ENCODE results near the gene MAP3K7. TPM values are rescaled to one million over a fixed set of nuclear protein-coding genes. Genes with fewer than 3 reads are reported as not detected.

The MAP3K7 gene
- total and polyA plus RNA-seq, 2 donors (not counting 3 experiments of a cell fraction or from before 2014, with no cell fraction given): 15.3 to 25.6 TPM

DNA sequence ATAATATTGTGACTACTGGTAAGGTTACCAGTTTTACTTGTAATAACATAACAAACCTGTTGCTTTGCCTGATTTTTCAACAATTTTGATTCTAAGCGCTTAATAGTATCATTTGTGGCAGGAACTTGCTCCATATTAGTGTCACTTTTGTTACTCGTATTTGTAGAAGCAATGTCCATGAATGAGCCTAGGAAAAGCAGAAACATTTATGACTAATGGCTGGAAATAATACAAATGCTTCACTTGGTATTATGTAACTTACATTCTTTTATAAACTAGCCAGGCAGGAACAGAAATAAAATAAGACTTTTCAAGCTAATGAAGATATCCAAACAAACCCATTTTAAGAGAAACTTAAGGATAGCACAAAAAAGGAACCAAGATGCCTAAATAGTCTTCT lies 38.9 kb downstream of the MAP3K7 start:
- no peak overlapping the region for H3K4me3 ChIP-seq (replicated peaks in 1 of 3; ENCODE audit: insufficient read depth in 1 of 3, low read depth in 1 of 3, low read length in 3 of 3)
- no peak for FAIRE-seq

More for the DNA sequence above, 38.9 kb downstream of the MAP3K7 start:
- Histone ChIP-seq H3K27ac (ENCODE audit: insufficient read depth, low read depth, low read length) (no peak overlapping the region), H3K9me1 (replicated peaks; ENCODE audit: control insufficient read depth, extremely low read depth, insufficient read depth, low read length) (peaks cover 2% of the 10 kb centered on the region), H3K9ac (replicated peaks; ENCODE audit: extremely low read depth, insufficient read depth, low read length) (no peak overlapping the region), H4K20me1 (replicated peaks; ENCODE audit: control insufficient read depth, extremely low read depth, insufficient read depth, low read length) (no peaks in the 10 kb centered on the region), H3K9me3 (replicated peaks; ENCODE audit: control insufficient read depth, insufficient read depth, low read length) (no peaks in the 10 kb centered on the region), H3K4me1 (ENCODE audit: control insufficient read depth, extremely low read depth, insufficient read depth, low read length) (peaks cover 8% of the 10 kb centered on the region), H3K27me3 (ENCODE audit: control insufficient read depth in 2 of 2, insufficient read depth in 2 of 2, low read length in 2 of 2) (no peaks in the 10 kb centered on the region), H2AFZ (ENCODE audit: low read depth, low read length) (no peak overlapping the region), H3K36me3 (ENCODE audit: control insufficient read depth in 2 of 2, extremely low read depth in 1 of 2, insufficient read depth in 2 of 2, low read length in 2 of 2) (peaks cover 7% of the 10 kb centered on the region in 2 experiments), H3K4me2 (ENCODE audit: insufficient read depth, low read length) (no peak overlapping the region), H3K79me2 (ENCODE audit: control insufficient read depth, insufficient read depth, low read length) (no peaks in the 10 kb centered on the region)
- no TSS peak for BruUV-seq (replicated peaks)
- ChIA-PET POLR2A (no interaction called here), CTCF (no interaction called here)
- TF ChIP-seq MYC (IDR thresholded peaks at IDR 0.05; ENCODE audit: low read depth, low read length) (no peak), POLR2A (IDR thresholded peaks at IDR 0.05; ENCODE audit: low read depth, low read length) (no peak), EZH2 (IDR thresholded peaks at IDR 0.05; ENCODE audit: borderline replicate concordance, low read depth, low read length, severe bottlenecking) (no peak), FOS (IDR thresholded peaks at IDR 0.05; ENCODE audit: borderline replicate concordance, insufficient read depth, low read length) (no peak), JUN (IDR thresholded peaks at IDR 0.05; ENCODE audit: borderline replicate concordance, insufficient read depth, insufficient read length, low read depth) (no peak), POLR2AphosphoS5 (IDR thresholded peaks at IDR 0.05; ENCODE audit: insufficient read depth, low read depth, low read length) (no peak), GATA2 (IDR thresholded peaks at IDR 0.05; ENCODE audit: insufficient read depth, insufficient read length, low read depth, low read length) (no peak)
- TF ChIP-seq, protein P1, sequence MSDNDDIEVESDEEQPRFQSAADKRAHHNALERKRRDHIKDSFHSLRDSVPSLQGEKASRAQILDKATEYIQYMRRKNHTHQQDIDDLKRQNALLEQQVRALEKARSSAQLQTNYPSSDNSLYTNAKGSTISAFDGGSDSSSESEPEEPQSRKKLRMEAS (IDR thresholded peaks at IDR 0.05; ENCODE audit: insufficient read depth, insufficient read length): no peak
- TF ChIP-seq, protein P2, sequence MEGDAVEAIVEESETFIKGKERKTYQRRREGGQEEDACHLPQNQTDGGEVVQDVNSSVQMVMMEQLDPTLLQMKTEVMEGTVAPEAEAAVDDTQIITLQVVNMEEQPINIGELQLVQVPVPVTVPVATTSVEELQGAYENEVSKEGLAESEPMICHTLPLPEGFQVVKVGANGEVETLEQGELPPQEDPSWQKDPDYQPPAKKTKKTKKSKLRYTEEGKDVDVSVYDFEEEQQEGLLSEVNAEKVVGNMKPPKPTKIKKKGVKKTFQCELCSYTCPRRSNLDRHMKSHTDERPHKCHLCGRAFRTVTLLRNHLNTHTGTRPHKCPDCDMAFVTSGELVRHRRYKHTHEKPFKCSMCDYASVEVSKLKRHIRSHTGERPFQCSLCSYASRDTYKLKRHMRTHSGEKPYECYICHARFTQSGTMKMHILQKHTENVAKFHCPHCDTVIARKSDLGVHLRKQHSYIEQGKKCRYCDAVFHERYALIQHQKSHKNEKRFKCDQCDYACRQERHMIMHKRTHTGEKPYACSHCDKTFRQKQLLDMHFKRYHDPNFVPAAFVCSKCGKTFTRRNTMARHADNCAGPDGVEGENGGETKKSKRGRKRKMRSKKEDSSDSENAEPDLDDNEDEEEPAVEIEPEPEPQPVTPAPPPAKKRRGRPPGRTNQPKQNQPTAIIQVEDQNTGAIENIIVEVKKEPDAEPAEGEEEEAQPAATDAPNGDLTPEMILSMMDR (IDR thresholded peaks at IDR 0.05; ENCODE audit: extremely low read depth in 1 of 2, insufficient read depth in 1 of 2, low read depth in 1 of 2, low read length in 2 of 2): no peak
- dilution Hi-C loops (cut with MboI; ENCODE audit: extremely low pct_ligation_motif_present, low sequenced_read_pairs): no loop called here
- no peak for DNase-seq (ENCODE audit: low read depth, low spot score)
- intact Hi-C loops (cut with micrococcal nuclease): no loop called here

All from endothelial cell of umbilical vein (primary cell).